Measurements from ENCODE around the gene PRDM5.

PRDM5 gene

DNA sequence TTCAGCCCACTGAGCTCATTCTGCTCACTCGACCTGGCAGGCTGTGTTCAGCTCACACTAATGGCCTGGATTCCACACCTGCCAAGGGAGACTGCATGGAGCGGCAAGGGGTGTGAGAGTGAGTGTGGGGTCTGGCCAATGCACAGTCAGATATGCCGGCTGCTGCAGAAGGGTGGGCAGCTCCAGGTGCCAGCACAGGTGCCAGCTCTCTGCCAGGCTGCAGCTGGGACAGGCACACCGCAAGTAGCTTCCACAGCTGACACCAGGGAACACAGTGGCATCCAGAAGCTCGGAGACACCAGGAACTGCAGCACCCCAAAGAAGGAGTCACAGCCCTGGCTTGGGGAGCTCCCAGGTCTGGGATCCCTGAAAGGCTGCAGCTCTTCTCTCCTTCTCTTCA, 83.7 kb downstream of the PRDM5 start:
- H3K36me3 ChIP-seq: no peaks in the 10 kb centered on the region

DNA sequence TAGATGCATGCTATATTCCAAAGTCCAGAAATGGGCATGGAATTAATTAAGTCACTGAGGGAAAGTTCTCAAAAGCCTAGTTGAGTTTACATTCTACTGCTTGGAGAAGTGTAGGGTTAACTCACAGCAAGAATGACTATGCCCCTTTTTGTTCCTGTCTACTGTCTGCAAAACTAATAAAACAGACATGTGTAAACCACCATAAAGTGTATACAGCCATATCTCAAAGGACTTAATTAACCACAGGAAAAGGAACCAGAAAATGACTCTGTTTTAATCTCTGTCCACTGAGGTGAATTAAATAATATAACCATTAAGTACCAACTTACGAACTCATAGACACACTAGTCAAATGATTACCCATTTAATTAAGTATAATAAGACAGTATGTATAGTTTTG, 84.9 kb downstream of the PRDM5 start:
- H3K36me3 ChIP-seq: no peaks in the 10 kb centered on the region
- TF ChIP-seq, protein P1, sequence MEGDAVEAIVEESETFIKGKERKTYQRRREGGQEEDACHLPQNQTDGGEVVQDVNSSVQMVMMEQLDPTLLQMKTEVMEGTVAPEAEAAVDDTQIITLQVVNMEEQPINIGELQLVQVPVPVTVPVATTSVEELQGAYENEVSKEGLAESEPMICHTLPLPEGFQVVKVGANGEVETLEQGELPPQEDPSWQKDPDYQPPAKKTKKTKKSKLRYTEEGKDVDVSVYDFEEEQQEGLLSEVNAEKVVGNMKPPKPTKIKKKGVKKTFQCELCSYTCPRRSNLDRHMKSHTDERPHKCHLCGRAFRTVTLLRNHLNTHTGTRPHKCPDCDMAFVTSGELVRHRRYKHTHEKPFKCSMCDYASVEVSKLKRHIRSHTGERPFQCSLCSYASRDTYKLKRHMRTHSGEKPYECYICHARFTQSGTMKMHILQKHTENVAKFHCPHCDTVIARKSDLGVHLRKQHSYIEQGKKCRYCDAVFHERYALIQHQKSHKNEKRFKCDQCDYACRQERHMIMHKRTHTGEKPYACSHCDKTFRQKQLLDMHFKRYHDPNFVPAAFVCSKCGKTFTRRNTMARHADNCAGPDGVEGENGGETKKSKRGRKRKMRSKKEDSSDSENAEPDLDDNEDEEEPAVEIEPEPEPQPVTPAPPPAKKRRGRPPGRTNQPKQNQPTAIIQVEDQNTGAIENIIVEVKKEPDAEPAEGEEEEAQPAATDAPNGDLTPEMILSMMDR (IDR thresholded peaks at IDR 0.05; ENCODE audit: low read depth, low read length): no peak

More for the DNA sequence above, 83.7 kb downstream of the PRDM5 start:
- DNase-seq: no peak
- Histone ChIP-seq H3K9me3 (ENCODE audit: severe bottlenecking) (no peaks in the 10 kb centered on the region), H3K4me3 (ENCODE audit: low read depth, low read length) (no peak overlapping the region), H3K27ac (no peak overlapping the region), H3K27me3 (ENCODE audit: insufficient read depth, low read depth, severe bottlenecking) (no peaks in the 10 kb centered on the region)
- TF ChIP-seq, protein P1 (IDR thresholded peaks at IDR 0.05; ENCODE audit: low read depth, low read length): no peak

DNA sequence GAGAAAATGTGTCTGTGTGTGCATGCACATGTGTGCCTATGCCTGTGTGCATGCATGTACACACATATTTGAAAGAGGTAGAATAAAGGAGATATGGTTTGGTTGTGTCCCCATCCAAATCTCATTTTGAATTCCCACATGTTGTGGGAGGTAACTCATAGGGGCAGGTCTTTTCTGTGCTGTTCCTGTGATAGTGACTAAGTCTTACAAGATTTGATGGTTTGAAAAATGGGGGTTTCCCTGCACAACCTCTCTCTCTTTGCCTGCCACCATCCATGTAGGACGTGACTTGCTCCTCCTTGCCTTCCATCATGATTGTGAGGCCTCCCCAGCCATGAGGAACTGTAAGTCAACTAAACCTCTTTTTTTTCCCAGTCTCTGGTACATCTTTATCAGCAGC, 87.2 kb downstream of the PRDM5 start:
- TF ChIP-seq, protein P1 (IDR thresholded peaks at IDR 0.05; ENCODE audit: low read depth, low read length): no peak
- no peaks in the 10 kb centered on the region for H3K27me3 ChIP-seq (ENCODE audit: insufficient read depth, low read depth, severe bottlenecking)
- no peaks in the 10 kb centered on the region for H3K9me3 ChIP-seq (ENCODE audit: severe bottlenecking)
- H3K27ac ChIP-seq: no peak overlapping the region
- no peaks in the 10 kb centered on the region for H3K36me3 ChIP-seq
- DNase-seq: no peak
- no peak overlapping the region for H3K4me3 ChIP-seq (ENCODE audit: low read depth, low read length)

More for the DNA sequence above, 84.9 kb downstream of the PRDM5 start:
- Histone ChIP-seq H3K27ac (no peak overlapping the region), H3K4me3 (ENCODE audit: low read depth, low read length) (no peak overlapping the region), H3K27me3 (ENCODE audit: insufficient read depth, low read depth, severe bottlenecking) (no peaks in the 10 kb centered on the region), H3K9me3 (ENCODE audit: severe bottlenecking) (no peaks in the 10 kb centered on the region)
- no peak for DNase-seq

DNA sequence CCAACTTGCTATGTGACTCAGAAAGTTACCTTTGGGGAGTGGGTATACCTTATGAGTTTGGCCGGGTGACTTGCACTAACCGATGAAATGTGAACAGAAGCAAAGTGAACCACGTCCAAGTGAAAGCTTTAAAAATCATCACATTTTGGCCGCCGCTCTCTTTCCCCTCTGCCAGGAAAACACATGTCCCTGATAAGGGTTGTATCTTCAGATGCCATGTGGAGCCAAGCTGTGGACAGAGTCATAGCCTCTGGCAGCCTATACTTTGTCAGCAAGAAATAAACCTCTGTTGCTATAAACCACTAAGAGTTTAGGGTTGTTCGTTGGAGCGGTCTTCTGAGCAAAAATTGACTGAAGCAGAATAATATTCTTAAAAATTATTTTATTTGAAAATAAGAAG, 92.3 kb downstream of the PRDM5 start:
- H3K9me3 ChIP-seq (ENCODE audit: severe bottlenecking): no peaks in the 10 kb centered on the region
- no peaks in the 10 kb centered on the region for H3K36me3 ChIP-seq
- TF ChIP-seq, protein P1 (IDR thresholded peaks at IDR 0.05; ENCODE audit: low read depth, low read length): no peak
- H3K27ac ChIP-seq: no peak overlapping the region
- no peak for DNase-seq
- H3K4me3 ChIP-seq (ENCODE audit: low read depth, low read length): no peak overlapping the region
- H3K27me3 ChIP-seq (ENCODE audit: insufficient read depth, low read depth, severe bottlenecking): no peaks in the 10 kb centered on the region

DNA sequence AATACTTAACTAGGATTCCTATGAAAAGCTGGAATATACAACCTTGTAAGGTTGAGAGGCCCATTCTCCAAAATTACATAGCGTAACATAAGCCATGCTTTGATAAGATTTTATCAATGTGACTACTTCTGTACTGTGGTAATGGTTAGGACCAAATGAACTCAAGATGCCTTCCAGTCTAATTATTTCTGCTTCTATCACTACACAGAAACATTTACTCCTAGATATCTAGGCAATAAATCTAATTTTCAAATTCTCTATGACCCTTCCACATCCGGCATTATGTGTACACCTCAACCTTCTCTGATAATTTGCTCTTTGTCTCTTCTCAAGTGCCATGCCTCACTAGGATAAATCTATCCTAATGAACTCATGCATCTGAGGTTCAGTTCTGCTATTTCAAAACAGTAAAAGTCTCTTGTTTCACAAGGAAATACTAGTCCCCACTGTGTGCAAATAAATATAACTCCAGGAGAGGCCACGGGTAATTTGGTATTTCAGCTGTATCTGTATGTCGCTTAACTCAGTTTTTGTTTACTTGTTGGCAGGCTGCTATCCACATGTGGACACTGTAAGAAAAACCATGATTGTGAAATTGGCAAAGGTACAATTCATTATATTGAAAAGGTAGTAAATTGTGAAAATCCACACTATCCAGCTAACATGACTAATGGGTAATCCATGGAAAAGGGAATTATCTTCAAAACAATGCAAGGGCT, 93.3 kb downstream of the PRDM5 start:
- no peak overlapping the region for H3K27ac ChIP-seq
- H3K4me3 ChIP-seq (ENCODE audit: low read depth, low read length): no peak overlapping the region
- DNase-seq: no peak
- no peaks in the 10 kb centered on the region for H3K27me3 ChIP-seq (ENCODE audit: insufficient read depth, low read depth, severe bottlenecking)
- H3K36me3 ChIP-seq: no peaks in the 10 kb centered on the region
- TF ChIP-seq, protein P1 (IDR thresholded peaks at IDR 0.05; ENCODE audit: low read depth, low read length): no peak
- H3K9me3 ChIP-seq (ENCODE audit: severe bottlenecking): no peaks in the 10 kb centered on the region

DNA sequence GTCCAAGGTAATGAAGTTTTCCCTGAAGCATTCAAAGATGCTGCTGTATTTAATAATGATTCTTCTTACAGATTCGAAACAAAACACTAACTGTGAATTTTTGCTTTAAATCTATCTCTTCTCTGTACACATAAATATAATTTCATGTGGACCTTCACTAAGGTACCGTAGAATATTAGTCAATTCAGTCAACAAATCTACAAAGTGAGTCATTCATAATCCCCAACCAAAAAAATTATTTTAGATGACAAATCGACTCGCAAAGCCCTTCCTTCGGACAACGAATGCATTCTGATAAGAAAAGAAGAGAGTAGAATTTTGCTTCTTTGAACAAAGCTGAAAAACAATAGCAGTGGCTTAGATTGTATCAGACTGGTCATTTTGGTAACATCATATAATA, 95.7 kb downstream of the PRDM5 start:
- H3K27ac ChIP-seq: no peak overlapping the region
- no peaks in the 10 kb centered on the region for H3K27me3 ChIP-seq (ENCODE audit: insufficient read depth, low read depth, severe bottlenecking)
- TF ChIP-seq, protein P1 (IDR thresholded peaks at IDR 0.05; ENCODE audit: low read depth, low read length): no peak
- no peaks in the 10 kb centered on the region for H3K36me3 ChIP-seq
- no peak overlapping the region for H3K4me3 ChIP-seq (ENCODE audit: low read depth, low read length)
- H3K9me3 ChIP-seq (ENCODE audit: severe bottlenecking): no peaks in the 10 kb centered on the region
- DNase-seq: no peak
